HG02943 (cell line): ENCODE data around the gene PPBP.

Experiments
- ATAC-seq: cut with Tn5 transposase; IDR thresholded peaks from one replicate; pipeline ENCODE4 v1.9.1; 2021; ENCODE audit warnings: mild to moderate bottlenecking, low read depth, moderate library complexity; ENCODE audit not compliant: unreplicated experiment

PPBP gene, protein sequence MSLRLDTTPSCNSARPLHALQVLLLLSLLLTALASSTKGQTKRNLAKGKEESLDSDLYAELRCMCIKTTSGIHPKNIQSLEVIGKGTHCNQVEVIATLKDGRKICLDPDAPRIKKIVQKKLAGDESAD

DNA sequence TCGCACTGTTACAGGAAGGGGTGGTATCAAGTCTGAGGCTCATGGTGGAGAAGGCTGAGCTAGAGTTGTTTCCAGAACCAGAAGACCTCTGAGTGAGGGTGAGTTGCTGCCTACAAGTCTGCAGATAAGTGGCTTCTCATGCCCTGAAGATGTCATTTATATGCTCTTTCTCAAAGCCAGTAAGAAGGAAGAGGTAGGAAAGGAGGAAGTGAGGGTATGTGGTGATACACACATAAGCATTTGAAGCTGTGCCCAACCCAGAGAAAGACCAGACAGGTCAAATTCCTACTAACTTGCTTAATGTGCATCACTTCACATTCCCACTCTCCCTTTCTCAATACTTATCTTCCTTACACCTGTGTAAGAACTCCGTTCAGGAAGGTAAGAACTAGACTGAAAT, at the start of gene PPBP:
PPBP (minus strand) TSS at position 130 of the 400 bp plus-strand sequence; CDS start at position 43, 87 bp downstream.
- ATAC-seq, result no peak

DNA sequence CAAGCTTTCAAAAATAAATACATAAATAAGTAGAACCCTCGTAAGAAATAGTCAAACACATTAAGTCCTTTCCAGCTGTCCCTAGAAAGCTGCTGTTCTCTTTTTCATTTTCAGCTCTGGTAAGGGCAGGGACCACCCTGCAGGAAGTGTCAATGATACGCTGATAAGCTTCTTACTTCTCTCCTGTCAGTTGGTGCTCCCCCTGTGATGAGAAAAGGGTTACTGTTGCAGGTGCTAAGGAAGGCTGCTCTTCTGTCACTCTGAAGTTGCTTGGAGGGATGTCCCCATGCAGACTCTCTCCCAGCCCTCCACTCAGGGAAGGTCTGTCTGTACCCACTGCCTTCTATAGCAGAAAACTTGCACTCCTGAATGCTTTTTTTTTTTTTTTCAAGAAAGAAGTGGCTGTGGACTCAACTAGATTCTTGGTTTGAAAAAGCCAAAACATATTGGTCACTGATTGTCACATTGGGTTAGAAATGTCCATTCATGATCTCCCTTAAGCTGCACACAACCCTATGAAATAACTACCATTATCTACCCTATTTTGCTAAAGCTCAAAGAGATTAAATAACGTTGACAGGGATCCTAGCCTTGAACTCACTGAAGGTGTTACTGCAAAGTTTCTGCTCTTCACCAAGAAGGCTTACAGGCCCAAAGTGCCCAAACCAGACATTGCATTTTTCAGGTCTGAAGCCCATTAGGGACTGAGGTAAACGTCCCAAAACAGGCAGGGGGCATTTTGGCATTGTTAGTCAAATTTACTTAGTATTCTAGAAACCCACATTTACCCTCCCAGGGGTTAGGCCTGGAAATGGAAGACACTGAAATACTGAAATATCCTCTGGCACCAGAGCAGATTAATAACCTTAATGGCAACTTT, 49.3 kb upstream of the PPBP start:
- no peak for ATAC-seq

DNA sequence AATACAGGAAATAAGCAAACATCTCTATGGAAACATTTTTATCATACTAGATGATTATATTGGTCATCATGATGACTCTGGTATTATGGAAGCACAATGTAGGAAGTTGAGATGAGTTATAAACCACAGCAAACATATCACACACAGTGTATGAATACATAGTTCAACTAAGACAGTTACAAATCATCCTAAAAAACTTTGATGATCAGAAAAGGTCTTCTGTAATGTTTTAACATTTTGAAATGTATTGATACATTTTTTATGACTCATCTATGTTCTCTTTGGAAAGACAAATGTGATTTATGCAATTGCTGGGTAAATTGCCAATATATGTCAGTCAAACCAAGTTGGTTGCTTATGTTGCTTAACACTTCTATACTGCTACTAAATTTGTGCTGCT, 45.7 kb upstream of the PPBP start:
- no peak for ATAC-seq

DNA sequence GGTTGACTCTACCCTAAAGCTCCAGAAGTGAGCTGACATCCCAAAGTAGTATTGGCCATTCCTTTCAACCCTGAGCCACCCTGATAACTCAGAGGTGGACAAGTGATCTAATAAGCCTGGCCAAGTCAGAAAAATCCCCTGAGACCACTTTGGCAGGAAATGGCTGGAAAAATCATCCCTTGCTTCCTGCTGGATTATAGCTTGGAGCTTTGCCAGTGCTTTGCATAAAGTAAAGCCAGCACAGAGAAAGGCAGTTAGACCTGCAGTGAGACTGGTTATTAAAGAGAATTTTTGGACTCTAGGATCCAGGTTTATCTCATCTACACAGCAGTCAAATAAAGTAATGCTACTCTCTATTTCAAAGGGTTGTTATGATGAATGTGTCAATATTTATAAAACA, 44.1 kb upstream of the PPBP start:
- ATAC-seq, result no peak

DNA sequence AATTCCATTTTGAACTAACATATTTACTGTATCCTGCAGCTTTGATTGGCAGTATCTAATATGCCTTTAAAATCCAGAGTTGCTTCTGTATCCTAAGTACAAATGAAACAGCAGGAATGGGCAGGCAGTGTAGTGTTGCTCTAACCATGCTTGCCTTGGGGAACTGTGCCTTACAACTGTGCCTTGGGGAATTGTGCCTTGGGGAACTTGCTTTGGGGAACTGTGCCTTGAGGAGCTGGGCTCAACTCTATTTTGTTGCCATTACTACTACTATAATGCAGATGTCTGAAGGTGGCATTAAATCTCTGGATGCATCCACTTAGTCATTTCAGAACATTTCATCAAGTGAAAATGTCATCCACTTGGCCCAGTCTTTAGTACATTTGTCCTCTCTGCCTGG, 43.6 kb upstream of the PPBP start:
- ATAC-seq, result no peak

DNA sequence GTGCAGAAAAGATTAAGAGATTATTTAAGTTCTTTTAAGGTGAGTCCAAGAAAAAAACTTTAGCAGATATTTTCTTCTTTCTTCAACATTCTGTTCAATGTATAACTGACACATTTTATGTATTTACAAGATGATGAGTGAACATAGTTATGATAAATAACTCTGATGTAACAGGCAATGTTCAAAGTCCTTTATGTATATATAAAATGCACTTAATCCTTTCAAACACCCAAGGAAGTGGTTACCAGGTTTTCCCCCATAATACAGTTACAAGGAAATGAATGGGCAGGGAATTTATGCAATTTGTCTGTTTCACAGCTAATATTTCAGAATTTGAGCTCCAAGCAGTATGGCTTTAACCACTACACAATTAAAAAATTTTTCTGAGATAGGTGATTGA, 42.3 kb upstream of the PPBP start:
- ATAC-seq, result no peak

DNA sequence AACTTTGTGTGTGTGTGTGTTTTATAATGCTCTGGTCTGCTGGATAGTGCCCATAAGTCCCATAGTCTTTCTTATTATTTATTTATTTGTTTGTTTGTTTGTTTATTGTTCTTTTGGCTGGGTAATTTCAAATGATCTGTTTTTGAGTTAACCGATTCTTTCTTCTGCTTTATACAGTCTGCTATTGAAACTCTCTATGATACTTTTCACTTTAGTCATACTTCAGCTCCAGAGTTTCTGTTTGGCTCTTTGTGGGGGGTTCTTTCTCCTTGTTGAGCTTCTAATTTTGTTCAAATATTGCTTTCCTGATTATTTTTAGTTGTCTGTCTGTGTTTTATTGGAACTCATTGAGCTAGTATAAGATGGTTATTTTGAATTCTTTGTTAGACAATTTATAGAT, 40.5 kb upstream of the PPBP start:
- no peak for ATAC-seq

DNA sequence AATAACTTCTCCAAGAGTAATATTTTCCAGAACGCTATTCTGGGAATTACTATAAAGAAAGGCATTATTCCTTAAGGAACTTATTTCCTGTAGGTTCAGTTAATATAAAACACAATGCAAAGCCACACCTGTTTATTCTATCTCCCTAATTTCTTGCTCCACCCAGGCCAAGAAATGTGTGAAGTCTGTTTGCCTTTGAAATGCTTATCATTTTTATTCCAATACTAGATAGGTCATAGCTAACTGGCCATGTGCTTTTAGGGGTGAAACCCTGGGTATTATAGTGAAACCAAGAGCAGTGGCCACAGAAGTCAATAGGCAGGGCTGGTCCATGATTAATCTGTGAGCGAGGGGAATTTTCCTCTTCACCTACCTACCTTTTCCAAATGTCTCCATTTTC, 35.7 kb upstream of the PPBP start:
- no peak for ATAC-seq

DNA sequence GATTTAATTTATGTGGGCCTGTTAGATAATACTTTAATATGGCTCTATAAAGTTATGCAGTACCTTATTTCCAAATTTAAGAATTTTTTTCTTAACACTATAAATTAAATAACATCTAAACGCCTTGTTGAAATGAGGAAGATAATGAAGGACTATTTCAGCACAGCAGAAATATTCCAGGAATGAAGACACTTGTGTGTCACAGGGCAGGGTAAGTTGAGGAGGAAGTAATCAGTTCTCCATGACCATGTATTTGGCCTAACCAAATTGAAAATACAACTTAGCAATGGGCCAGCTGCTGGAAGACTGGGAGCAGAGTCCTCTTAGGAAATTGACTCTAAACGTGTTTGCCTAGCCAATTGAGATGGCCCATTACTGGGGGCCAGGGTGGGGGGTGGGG, 33.6 kb upstream of the PPBP start:
- no peak for ATAC-seq

DNA sequence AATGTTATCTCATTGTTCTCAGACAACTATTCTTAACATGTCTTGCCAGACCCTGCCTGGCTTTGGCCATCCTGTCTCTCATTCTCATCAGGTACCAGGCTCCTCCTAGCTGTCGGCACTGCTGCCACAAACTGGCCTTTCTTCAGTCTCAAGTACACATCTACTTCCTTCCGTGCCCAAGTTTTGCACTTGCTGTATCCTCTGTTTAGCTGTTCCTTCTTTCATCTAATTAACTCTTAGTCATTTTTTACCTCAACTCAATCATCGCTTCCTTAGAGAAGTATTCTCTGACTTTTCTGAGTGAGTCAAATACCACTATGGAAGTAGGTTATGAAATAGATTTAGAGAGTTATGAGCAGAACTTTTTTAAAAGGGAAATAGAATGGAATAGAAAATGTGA, 30.8 kb upstream of the PPBP start:
- ATAC-seq, result no peak

DNA sequence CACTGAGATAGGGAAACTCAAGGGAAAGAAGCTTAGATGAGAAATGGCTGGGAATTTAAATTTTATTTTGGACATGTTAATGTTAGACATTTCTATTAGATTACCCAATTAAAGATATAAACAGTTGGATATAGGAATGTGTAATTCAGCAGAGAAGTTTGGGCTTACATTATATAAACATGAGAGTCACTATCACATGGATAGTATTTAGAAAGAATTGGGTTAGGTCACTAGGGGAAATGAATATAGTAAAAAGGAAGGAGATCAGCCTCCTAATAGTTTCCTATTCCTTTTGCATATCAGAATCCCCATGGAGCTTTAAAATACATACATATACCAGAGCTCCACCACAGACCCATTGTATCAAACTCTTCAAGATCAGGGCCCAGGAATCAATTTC, 30.1 kb upstream of the PPBP start:
- no peak for ATAC-seq

DNA sequence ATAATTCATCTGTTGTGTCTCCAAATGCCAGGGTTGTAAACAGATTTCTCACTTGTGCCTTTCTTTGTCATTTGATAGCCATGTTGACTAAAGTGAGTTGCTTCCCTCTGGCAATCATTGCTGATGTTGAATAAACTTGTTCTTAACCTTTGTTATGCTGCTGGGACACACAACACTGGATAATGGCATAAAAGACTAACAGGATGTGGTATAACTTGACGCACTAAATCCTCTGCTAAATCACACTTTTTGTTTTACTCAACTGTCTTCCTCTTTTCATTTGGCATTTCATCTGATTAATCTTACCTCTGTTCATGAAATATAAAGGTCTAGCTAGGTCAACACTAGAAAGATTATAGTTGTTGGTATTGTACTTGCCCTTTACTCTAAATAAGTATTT, 28.1 kb upstream of the PPBP start:
- no peak for ATAC-seq

DNA sequence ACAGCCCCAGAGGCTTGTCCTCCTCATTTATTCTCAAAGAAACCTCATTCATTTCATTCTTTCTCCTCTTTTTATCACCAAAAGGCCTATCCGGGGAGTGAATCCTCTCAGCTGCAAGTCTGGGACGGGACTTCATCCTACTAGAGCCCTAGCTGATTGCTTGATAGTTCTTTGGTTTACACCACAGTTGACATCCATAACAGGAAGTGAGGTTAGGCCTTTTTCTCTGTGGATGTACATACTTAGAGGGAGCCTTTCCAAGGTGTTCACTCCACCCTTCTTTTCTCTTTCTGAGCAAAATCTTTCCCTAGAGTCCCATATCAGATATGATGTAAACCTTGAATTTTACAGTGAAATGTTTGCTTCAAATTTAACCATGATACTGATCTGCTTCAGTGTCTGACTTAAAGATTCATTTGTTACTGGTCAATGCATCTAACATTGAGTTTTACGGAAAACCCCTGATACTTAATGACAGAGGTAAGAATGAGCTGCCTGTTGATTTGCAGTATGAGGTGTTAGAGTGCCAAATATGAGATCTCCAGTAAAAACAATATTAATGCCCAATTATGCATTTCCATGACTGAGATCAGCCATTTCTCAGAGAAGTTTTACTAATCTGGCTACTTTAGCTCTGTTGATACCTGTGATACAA, 27.3 kb upstream of the PPBP start:
- no peak for ATAC-seq

DNA sequence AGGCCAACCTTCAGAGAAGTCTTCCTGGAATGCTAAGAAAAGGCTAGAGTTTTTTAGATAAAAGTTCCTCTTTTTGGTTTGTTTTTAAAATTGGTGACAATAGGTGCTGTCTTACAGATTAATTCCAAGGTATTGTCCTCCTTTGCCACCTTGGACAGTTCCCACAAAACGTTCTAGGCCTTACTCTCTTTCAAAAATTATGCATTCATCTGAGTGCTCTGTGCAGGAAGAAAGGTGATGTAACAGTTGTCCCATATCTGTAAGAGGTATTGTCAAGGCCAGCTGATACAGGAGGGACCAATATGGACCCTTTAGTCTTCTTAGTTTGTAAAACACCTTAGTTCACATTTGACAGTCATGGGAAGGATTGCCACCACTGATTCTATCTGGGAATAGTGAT, 26.3 kb upstream of the PPBP start:
- no peak for ATAC-seq

DNA sequence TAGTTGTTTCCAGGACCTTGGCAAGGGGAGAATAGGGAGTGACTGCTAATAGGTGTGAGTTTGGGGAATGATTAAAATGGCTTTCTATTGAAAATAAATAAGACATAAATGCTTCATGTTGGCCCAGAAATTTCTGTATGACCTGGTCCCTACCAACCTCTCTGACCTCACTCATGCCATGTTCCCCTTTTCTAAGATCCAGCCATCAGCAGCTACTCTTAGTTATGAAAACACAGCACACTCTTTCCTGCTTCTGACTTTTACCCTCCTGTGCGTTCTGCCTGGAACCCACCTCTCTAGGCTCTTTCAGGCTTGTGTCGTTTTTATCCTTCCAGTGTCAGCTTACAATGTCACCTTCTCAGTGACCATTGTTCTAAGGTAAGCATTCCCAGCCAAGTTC, 25.3 kb upstream of the PPBP start:
- no peak for ATAC-seq

DNA sequence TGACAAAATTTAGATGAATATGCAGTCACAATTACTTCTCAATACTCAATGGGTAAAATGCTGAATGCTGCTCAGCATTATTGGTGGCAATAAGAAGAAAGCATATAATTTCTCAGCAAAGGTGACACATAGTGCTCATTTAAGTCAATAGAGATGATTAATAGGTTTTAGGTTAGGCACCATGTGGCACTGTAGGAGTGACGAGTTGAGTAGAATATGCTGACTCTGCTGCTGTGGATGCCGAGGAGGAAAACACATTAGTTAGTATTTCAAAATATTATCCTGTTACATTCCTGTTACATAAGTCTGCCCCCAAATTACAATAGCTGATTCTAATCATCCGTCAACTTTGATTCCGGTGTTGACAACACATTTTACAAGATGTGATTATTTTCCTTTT, 24.1 kb upstream of the PPBP start:
- no peak for ATAC-seq

DNA sequence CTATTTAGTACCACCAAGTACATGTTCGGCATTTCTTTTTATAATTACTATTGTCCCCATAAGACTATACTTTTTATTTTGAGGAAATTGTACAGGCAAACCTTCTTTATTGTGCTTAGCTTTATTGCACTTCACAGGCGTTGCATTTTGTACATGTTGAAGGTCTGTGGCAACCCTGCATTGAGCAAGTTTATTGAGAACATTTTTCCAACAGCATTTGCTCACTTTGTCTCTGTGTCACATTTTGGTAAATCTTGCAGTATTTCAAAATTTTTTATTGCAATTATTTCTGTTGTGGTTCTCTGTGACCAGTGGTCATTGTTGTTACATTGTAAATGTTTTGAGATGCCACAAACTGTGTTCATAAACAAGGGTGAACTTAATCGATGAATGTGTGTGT, 21.3 kb upstream of the PPBP start:
- no peak for ATAC-seq

DNA sequence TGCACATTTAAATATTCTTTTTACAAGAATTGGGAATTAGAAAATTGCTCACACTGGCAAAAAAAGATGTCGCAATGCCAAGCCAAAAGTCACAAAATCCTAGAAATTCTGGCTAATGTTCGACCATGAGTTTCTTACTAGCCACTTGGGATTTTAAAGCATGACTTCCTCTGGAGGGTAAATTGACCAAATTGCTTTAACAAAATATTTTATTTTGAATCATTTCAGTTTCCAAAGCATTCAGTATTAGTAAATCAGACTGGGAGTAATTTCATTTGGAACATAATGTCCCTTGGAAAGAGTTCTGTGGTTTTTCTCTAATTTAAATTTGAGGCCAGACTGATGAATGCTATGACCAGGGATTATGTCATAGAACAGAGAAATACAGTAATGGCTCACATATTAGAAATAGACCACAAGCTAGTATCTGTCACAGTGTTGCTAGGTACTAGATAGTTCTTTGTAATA, 18.1 kb upstream of the PPBP start:
- no peak for ATAC-seq

DNA sequence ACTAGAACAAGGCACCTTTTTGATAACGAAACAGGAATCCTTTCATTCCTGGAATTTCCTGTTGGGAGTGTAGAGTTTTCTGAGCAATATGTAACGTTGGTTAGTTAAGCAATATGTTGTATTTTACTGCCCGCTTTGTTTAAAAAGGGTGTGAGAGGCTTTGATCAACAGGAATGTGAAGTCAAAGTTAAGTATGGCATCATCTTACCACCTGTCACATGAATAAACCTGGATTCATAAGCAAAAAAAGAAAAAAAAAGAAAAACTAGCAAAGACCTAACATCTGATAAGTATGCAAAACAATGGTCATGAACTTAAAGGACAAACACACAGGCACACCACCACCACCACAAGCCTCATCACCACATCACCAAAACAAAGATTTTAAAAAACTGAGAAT, 17.5 kb upstream of the PPBP start:
- no peak for ATAC-seq

DNA sequence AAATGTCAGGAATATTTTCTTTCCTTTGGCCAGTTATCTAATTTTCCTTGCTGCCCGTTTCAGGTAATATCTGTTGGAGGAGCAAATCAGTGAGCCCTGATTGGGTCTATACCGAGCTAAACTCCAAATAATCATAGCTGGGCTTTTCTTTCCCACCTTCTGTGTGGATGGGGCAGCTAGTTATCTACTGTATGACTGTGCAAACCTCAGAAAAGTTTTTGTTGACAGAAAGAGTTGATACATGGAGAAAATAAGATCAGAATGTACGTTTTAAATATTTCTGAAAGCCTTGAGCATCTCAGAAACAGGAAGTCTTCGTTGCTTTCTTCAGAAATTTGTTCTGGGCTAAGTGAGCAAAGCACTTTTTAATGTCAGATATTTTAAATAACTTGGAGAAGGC, 16.7 kb upstream of the PPBP start:
- no peak for ATAC-seq

DNA sequence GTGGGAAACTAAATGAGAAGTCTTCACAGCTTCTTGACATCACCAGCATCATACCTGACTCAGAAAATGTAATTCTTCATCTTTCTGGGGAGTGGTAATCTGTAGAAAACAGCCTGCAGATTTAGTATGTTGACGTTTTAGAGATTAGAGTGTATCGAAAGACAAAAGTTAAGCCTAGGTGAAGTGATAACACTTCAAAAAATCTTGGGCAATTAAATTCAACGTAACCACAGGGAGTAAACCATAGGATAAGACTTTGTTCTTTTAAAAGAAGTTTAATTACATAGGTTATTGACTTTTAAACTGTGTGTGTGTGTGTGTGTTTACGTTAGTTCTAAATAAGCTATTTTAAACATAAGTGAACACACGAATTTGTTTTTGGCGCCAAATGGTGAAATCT, 12.3 kb upstream of the PPBP start:
- no peak for ATAC-seq
